ENCODE data around the gene AOPEP.
"Not testable (repeated sequence)": the region's sequence is repeated elsewhere in the genome, so short reads cannot be mapped to it uniquely, and the experiment has no call there.

AOPEP gene

DNA sequence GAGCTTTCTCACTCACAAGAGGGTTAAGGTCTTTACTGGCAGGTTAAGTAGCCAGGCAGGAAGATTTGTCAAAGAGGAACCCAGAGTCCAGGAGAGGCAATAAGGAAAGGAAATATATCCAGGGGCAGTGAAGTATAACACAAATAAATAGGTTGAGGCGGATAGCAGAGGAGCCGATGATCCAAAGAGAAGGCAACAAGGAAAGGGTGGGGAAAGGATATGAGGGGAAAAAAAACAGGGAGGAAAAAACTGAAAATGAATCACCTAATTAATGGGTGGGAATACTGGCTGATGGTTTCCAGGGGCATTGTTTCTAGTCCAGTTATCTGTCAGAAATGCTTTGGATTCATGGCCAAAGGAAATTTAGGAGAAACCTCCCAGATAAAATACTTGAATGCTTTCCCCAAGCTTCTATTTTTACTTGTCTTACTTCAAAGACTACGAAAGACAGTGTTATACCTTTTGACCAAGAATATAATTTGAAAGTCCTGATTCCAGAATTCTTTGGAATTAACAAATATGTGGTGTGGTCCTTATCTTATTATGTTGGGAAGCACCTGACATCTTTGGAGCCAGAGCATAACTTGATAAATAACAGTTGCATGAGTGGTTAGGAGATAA, 146.5 kb downstream of the AOPEP start:
- DNase-seq: no peak

DNA sequence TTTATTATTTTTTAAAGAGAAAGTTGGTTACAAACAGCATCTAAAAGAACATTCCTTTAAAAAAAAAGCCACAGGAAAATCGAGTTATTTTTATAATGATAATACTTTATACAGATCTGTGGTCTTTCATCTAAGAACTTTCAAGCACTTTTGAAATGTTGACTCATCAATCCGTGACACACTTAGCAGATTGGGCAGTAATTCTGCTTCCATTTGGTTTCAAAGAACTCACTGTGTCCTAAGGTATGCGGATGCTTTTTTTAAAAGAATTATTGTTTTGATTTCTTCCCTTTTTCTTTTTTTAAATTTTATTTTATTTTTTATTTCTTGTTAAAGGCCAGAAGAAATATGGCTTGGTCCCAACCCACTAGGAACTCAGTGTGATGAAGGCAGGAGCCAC, 147.8 kb downstream of the AOPEP start:
- DNase-seq: no peak

DNA sequence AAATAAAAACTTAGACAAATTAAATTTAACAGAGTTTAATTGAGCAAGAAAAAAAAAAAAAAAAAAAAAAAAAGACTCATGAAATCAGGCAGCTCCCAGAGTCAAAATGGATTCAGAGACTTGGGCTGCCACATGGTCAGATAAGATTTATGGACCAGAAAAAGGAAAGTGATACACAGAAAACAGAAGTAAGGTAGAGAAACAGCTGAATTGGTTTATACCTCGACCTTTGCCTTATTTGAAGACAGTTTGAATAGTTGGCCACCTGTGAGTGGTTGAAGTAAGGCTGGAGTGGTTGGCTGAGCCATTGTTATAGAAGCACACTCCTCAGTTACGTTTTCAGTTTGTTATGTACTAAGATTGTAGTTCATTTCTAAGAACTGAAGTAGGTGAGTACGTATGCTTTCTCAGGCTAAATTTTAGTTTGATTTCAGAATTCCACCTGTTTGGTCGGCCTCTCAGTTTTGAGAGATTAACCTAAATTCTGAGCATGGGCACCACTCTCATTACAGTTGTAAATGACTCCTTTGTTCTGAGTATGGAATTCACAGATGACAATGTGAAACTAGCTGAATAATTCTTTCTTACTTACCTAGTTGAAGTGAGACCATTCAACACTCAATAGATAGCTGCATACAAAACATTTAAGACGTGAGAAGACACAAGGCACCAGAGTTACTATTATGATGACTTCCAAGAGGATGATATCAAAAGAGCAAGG, 149.0 kb downstream of the AOPEP start:
- no peak for DNase-seq

DNA sequence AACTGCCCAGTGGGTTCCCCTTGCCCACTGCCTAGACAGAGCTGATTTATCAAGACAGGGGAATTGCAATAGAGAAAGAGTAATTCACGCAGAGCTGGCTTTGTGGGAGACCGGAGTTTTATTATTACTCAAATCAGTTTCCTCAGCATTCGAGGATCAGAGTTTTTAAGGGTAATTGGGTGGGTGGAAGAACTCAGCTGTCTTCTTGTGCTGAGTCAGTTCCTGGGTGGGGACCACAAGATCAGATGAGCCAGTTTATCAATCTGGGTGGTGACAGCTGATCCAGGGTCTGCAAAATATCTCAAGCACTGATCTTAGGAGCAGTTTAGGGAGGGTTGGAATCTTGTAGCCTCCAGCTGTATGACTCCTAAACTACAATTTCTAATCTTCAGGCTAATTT, 152.3 kb downstream of the AOPEP start:
- not testable (repeated sequence) for DNase-seq

DNA sequence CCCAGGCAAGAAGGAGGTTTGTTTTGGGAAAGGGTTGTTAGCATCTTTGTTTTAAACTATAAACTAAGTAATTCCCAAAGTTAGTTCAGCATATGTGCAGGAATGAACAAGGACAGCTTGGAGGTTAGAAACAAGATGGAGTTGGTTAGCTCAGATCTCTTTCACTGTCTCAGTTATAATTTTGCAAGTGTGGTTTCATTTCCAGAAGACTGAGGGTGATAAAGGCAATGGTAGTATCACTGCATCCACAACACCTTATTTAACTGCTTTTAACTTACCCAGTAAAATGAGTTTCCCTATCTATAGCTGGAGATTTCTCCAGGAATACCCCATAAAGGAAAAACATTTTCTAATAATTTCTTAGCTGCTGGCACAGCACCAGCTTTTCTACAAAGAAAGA, 152.7 kb downstream of the AOPEP start:
- DNase-seq: no peak

DNA sequence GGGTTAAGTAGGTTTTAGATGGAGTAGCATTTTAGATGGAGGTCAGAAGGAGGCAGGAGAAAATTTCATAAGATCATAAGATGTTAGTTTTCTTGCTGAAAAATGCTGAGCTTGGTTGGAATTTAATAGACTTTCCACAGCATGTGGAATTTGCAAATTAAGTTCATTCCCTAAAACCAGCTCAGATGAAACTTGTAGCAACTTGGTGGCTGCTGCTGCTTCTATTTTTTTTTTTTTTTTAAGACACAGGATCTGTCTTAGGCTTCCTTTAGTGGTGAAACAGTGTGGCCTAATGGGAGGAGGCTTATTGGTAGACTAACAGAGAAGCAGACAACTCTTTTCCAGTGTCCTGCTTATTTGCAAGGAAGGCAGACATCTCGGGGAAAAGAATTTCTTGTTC, 154.5 kb downstream of the AOPEP start:
- no peak for DNase-seq

DNA sequence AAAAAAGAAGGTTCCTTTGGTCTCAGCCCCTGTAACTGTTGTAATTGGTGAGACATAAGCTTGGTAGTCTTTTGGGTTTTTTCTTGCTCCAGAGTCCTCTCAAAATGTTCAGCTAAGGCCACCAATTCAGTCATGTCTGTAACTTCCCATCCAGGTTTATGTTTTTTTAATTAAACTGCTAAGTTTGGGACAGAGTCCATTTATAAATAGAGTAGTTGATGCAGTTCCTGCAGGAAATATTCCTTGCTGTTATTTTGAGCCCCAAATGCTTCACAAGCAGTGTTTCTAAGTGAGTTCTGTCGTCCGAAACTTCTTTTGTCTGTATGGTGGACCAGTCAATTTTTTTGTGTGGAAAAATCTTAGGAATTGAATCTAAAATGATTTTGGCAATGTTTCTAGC, 155.0 kb downstream of the AOPEP start:
- no peak for DNase-seq

DNA sequence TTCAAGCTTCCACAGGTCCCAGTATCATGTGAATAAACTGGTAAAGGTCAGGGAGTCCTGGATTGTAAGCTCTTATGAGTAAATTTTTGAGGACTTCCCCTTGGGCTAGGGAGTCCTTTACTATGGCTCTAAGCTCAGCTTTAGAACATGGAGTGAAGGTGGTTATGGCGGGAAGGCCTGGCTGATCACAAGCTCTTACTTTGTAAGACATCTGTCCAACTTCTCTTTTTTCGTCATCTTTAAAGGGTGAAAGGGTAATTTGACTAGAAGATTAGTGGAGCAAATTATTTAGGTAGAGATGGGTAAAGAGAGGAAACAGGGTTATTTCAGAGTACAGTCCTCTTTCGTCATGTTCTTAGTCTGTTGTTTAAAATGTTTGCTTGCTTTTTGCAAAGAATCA, 155.4 kb downstream of the AOPEP start:
- no peak for DNase-seq

DNA sequence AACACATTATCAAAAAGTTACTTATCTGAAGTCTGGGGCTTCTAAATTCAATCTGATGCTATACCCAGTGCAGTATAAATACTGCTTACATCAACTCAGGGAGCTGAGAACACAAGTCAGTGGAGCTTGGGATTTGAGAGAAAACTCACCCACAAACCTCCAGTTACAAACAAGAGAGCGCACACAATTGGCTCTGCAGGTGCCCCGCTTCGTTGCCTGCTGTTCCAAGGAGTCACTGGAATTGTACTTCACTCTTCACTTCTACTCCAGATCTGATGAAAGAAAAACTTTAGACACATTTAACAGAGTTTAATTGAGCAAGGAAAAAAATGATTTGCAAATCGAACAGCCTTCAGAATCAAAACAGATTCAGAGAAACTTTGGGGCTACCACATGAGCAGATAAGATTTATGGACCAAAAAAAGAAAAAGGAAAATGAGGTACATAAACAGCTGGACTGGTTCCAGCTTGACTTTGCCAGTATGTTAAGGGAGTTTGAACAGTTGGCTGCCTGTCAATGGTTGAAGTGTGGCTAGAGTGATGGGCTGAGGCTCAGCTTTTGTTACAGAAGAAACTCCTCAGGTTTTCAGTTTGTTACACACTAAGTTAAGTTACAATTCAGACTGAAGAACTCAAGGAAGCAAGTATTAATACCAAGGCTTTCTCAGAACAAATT, 156.6 kb downstream of the AOPEP start:
- no peak for DNase-seq

DNA sequence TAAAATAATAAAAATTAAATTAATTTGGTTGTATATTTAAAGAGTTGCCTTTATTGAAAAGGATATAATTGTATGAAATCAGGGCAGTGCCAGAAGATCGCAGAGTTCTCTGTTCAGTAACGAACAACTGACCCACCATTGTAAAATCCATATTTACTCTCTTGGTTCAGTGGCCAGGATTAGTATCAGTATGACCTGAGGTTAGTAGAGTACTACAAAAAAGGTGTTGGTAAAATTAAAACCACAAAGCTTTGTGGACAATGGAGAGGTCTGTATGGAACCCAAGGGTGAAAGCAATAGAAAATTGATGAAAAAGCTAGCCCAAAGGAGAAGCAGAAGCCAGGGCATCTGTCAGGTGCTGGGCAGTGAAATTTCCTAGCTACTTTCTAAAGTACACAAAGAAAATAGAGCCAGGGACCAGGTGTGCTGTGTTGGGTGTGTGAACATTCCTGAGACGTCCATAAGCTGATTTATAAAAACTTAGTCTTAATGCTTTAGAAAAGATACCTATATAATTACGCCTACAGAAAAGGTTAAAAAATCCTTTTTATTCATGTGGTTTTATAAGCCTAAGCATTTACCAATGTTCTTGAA, 159.5 kb downstream of the AOPEP start:
- DNase-seq: no peak

DNA sequence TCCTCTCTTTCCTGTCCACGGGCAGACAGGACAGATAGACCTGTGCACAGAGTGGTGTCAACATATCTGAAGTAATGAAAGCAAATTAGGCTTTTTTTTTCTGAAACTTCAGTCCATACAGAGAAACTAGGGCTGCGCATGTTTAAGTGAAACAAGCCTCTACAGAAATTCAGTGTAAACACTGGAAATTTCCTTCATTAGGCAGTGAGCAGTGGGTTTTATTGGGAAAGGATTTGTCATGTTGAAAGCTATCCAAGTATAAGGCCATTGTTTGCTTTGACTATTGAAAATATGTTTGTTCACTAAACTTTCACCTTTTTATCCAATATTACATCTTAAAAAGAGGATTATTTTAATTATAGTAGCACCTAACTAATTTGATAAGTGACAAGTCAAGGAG, 161.2 kb downstream of the AOPEP start:
- DNase-seq: no peak

DNA sequence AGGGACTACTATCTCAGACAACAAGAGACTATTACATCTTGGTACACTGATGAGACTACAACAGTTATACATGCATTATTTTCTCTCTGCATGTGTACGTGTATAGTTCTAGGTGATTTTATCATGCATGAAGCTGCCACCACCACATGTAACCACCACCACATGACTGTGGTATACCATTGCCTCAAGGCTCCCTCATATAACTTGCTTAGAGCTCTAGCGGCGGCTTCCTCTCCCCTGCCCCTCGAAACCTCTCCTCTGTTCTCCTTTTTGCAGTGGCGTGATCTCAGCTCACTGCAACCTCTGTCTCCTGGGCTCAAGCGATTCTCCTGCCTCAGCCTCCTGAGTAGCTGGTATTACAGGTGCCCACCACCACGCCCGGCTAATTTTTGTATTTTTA, 162.3 kb downstream of the AOPEP start:
- no peak for DNase-seq

DNA sequence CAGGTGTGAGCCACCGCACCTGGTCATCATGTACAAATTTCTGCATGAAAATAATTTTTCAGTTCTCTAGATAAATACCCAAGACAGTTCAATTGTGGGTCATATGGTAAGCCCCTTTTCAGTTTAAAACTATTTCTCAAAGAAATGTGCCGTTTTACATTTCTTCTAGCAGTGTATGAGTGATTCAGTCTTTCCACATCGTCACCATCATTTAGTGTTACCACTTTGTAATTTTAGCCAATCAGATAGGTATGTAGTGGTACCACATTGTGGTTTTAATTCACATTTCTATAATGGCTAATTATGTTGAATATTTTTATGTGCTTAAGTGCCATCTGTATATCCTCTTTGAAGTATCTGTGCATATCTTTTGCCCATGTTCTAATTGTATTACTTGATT, 163.1 kb downstream of the AOPEP start:
- DNase-seq: no peak

DNA sequence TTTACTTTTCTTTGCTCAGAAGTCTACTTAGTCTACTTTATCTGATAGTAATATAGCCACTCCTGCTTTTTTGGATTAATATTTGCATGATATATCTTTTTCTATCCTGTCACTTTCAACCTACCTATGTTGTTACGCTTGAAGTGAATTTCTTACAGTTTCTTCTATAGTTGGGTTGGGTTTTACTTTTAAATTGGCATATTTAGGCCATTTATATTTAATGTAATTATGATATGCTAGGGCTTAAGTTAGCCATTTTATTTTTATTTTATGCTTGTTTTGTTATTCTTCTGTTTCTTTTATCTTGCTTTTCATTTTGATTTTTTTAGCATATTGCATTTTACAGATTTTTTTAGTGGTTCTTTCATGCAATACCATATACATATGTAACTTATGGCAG, 164.7 kb downstream of the AOPEP start:
- no peak for DNase-seq

DNA sequence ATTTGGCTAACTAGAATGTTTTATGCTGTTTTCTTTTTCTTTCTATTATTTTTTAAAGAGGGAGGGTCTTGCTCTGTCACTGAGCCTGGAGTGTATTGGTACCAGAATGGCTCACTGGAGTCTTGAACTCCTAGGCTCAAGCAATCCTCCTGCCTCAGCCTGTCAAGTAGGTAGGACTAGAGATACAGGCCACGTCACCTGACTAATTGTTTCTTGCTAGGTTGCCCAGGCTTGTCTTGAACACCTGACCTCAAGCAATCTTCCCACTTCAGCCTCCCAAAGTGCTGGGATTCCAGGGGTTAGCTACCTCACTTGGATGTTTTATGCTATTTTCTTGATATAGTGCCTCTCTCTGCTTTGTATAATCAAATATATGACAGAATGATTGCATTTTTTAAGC, 166.2 kb downstream of the AOPEP start:
- DNase-seq: no peak

DNA sequence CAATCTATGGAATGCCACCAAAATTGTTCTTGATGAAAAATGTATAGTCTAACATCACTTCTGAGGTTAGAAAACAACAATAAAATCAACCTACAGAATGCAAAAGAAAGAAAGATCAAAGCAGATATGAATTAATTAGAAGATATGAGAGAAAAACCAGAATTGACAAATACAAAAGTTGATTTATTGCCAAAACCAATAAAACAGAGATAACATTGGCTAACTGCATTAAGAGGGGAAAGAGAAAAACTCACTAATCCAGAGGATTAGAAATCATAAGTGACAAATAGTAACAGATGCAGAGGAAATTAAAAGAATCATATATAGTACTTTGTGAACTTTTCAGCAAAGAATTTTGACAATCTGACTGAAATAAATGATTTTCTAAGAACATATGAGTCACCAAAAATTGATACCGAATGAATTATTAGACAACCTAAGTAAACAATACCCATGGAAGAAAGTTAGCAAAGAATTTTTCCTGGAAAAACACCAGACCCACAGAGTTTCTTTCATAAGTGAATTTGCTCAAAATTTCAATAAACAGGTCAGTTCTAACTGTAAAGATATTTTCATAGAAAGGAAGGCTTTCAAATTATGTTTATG, 167.7 kb downstream of the AOPEP start:
- DNase-seq: no peak

DNA sequence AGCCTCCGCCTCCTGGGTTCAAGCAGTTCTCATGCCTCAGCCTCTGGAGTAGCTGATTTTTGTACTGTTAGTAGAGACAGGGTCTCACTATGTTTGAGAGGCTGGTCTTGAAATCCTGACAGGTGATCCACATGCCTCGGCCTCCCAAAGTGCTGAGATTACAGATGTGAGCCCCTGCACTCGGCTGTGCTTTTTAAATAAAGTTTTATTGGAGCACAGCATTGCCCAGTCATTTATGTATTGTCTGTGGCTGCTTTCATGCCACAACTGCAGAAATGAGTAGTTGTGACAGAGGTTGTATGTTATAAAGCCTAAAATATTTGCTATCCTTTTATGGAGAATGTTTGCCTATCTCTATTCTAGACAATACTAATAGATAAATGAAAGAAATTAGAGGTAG, 169.2 kb downstream of the AOPEP start:
- no peak for DNase-seq

DNA sequence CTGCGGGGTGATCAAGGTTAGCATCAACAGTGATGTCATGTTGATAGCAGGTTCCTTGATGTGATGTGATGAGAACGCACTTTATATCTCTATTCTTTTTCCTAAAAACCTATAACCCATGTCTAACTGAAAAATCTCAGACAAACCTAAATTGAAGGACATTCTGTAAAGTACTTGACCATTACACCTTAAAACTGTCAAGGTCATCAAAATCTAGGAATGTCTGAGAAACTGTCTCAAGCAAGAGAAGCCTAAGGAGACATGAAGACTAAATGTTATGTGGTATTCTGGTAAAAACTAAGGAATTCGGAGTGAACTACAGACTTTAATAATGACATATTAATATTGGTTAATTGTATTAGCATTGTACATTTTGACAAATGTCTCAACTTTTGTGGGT, 170.0 kb downstream of the AOPEP start:
- no peak for DNase-seq

DNA sequence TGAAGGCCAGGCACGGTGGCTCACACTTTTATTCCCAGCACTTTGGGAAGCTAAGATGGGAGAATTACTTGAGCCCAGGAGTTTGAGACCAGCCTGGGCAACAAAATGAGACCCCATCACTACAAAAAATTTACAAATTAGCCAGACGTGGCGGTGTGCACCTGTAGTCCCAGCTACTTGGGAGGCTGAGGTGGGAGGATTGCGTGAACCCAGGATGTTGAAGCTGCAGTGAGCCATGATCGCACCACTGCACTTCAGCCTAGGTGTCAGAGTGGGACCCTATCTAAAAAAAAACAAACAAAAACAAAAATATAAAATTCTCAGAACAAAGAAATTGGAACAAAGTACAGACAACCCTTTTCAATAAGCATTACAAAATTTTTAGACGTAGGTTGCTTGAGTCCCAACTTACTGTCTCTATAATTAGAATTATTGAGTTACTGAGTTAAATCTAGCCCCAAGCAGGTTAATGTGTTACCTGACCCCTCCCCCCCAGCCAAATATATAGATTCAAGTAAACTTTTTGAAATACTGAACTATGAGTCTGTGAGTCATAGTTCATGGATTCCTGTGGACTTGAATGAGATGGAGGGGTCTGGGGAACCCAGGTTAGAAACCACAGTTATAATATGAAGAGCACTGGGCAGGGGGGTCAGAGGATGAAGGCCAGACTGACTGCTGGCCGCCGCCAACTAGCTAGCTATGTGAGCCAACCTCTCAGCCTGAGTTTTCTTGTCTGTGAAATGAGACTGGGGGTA, 173.1 kb downstream of the AOPEP start:
- no peak for DNase-seq

DNA sequence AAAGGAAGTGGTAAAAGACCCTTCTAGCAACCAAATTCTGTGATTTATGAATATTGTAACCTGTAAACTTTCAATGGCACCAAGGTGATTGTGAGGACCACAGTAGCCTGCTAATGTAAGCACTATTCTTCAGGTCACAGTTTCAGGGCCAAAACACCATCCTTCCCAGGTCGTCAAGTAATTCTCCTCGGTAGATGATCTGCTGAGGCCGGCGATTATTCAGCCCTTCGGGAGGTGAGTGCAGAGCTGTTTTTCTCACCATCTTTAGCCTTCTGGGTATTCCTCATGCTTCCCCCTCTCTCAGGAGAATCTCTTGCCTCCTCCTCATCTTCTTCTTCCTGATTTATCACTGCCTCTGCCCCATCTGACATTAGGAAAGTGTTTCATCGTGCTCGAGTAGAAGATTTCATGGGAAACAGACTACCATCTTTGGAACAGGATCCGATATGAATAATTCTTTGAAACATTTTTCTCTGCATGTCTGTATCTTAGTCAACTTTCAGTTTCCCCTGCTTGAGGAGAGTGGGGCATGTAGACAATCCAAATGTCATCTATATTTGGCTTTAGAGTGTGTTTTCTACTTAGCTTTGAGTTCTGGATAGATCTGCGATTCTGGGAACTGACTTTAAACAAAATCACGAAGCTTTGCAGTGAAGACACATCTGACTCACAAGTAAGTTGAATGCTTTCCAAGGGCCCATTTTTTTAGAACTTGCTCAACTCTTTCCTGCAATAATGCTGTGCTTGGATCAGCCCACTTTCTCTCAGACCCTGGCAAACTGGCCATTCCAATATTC, 173.9 kb downstream of the AOPEP start:
- DNase-seq: no peak

DNA sequence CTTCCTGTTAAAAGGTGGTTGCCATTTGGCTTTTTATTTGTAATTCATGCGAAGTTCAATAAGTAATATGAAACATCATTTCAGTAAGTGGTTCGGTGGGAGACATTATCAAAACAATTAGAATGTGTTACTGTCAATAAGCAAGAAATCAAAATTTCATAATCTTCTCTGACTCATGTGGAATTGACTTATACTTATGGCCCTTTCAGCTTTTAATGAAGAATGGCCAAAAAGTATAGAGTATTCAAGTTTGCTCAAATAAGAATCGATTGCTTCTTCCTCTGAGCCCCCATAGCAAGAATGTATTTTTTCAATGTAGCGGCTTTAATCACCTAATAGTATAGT, 174.5 kb downstream of the AOPEP start:
- DNase-seq: no peak

DNA sequence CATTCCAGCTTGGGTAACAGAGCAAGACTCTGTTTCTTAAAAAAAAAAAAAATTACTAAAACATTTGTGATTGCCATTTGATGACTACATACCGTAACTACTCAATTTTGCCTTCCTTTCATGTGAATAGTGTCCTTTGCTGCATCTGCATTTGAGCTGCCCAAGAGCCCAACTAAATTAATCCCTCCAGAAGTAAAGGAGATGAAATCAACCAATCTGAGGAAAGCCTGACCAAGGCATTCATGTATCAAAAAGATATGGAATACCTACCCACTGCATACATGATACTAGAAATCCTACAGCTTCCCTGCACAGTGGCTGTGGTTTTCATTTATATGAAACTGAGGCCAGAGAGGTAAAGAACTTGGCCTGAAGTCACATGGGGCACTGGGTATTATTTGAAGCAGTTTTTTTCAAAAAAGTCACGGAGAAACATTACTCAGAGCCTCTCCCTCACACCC, 177.5 kb downstream of the AOPEP start:
- DNase-seq: no peak
